ENCODE measurements around the gene NCAPD3. TPM values are rescaled to one million over a fixed set of nuclear protein-coding genes. Genes with fewer than 3 reads are reported as not detected.

NCAPD3 gene
- total RNA-seq (2021) (40.6 and 49.6 TPM in 2 replicates), Bru-seq, nascent RNA (percentile 82 among the genes with signal in this experiment), BruChase-seq, experiment 1, labeled RNA remaining after a 2-hour chase (percentile 72 among the genes with signal in this experiment), BruChase-seq, experiment 2, labeled RNA remaining after a 6-hour chase (percentile 83 among the genes with signal in this experiment)
- long read RNA-seq, full-length matches to known transcripts = 31 of 53 reads
- long read RNA-seq, partial matches to known transcripts = 9 of 53 reads
- long read RNA-seq, other reads (novel, unspliced or antisense) = 13 of 53 reads

GRCh38 chr11:134223836-134224709 is at the start of gene NCAPD3, which contains the start of gene VPS26B:
TSS of gene NCAPD3 (minus strand) at chr11:134223967. CDS start at chr11:134223926, 41 bp downstream.
TSS of gene VPS26B (plus strand) at chr11:134224671. CDS start at chr11:134225123, 452 bp downstream.
- POLR2A ChIA-PET (ENCODE audit: unreplicated experiment) = interaction anchor here (0.5 to 0.8 kb wide), 6 partner anchors 29 to 93 kb away, joined by 3 to 11 read pairs (median 5); partner anchors contain the start of genes ACAD8 and THYN1
- H3K79me2 ChIP-seq (ENCODE audit: low read depth) = peaks cover 59% of the 10 kb centered on the region
- peak within 1 kb of the TSS; percentile 84 for H3K4me3 ChIP-seq
- peak within 1 kb of the TSS; percentile 96 for H3K4me2 ChIP-seq
- no peaks in the 10 kb centered on the region for H3F3A ChIP-seq (ENCODE audit: insufficient read depth, low read depth)
- no peak for TF ChIP-seq EZH2 (IDR thresholded peaks at IDR 0.05; ENCODE audit: low read depth)
- TF ChIP-seq CTCF (conservative IDR thresholded peaks at IDR 0.05) = no peak
- H3K27me3 ChIP-seq (ENCODE audit: insufficient read depth, low read depth) = no peaks in the 10 kb centered on the region
- peak within 1 kb of the TSS; percentile 46; the same call in 1 of the 2 replicates for H3K27ac ChIP-seq
- peaks cover 21% of the 10 kb centered on the region for H3K4me1 ChIP-seq (replicated peaks; ENCODE audit: insufficient read depth)
- intact Hi-C loops (cut with micrococcal nuclease; ENCODE audit: unreplicated experiment) = loop anchor here (2.0 kb wide), 1 partner anchor 29 kb away; the partner anchor contains the start of genes ACAD8 and THYN1
- peak; percentile 90 to 92 for DNase-seq
- 0 out of 2 replicates have a peak, but pooled peaks cover 4% of the 10 kb centered on the region for H4K20me1 ChIP-seq (ENCODE audit: insufficient read depth)
- BruUV-seq (replicated peaks) = no TSS peak
- peak within 1 kb of the TSS; percentile 98 for H2AFZ ChIP-seq
- 0 out of 2 replicates have a peak, but pooled peaks cover 8% of the 10 kb centered on the region for H3K36me3 ChIP-seq (ENCODE audit: low read depth)
- H3K9me2 ChIP-seq (ENCODE audit: insufficient read depth) = no peaks in the 10 kb centered on the region
- CTCF ChIA-PET = no interaction called here
- H3K9me3 ChIP-seq (ENCODE audit: insufficient read depth, low read depth) = no peaks in the 10 kb centered on the region

- no peaks in the 10 kb centered on the region for H3K9me2 ChIP-seq (ENCODE audit: insufficient read depth)
- ChIA-PET CTCF (interaction anchor here (0.7 kb wide), 1 partner anchor 20 kb away, joined by 4 read pairs; the partner anchor contains the start of gene ACAD8), POLR2A (ENCODE audit: unreplicated experiment) (interaction anchor here (0.6 kb wide), 1 partner anchor 49 kb away, joined by 10 read pairs; the partner anchor contains the start of gene VPS26B)
- H3K27ac ChIP-seq = no peak overlapping the region
- H3K27me3 ChIP-seq (ENCODE audit: insufficient read depth, low read depth) = no peaks in the 10 kb centered on the region
- no peak overlapping the region for H2AFZ ChIP-seq
- BruUV-seq (replicated peaks) = no TSS peak
- no peak for DNase-seq
- no peak overlapping the region for H3K4me3 ChIP-seq
- peaks cover 1% of the 10 kb centered on the region; the same call in 1 of the 2 replicates for H3K4me1 ChIP-seq (replicated peaks; ENCODE audit: insufficient read depth)
- H3F3A ChIP-seq (ENCODE audit: insufficient read depth, low read depth) = peaks cover 2% of the 10 kb centered on the region; the same call in 1 of the 2 replicates
- no peaks in the 10 kb centered on the region for H3K79me2 ChIP-seq (ENCODE audit: low read depth)
- intact Hi-C loops (cut with micrococcal nuclease; ENCODE audit: unreplicated experiment) = no loop called here
- no peak for TF ChIP-seq CTCF (conservative IDR thresholded peaks at IDR 0.05)
- H3K4me2 ChIP-seq = no peak overlapping the region
- H4K20me1 ChIP-seq (ENCODE audit: insufficient read depth) = no peaks in the 10 kb centered on the region
- no peaks in the 10 kb centered on the region for H3K36me3 ChIP-seq (ENCODE audit: low read depth)
- no peaks in the 10 kb centered on the region for H3K9me3 ChIP-seq (ENCODE audit: insufficient read depth, low read depth)
Measured at GRCh38 chr11:134273317-134273712, 49.5 kb upstream of the NCAPD3 start.
